Measurements from ENCODE around the gene VSTM2B. TPM values are rescaled to one million over a fixed set of nuclear protein-coding genes. Genes with fewer than 3 reads are reported as not detected.

Gene VSTM2B
- total RNA-seq, 1 donor from 2014 or later, result not detected

DNA sequence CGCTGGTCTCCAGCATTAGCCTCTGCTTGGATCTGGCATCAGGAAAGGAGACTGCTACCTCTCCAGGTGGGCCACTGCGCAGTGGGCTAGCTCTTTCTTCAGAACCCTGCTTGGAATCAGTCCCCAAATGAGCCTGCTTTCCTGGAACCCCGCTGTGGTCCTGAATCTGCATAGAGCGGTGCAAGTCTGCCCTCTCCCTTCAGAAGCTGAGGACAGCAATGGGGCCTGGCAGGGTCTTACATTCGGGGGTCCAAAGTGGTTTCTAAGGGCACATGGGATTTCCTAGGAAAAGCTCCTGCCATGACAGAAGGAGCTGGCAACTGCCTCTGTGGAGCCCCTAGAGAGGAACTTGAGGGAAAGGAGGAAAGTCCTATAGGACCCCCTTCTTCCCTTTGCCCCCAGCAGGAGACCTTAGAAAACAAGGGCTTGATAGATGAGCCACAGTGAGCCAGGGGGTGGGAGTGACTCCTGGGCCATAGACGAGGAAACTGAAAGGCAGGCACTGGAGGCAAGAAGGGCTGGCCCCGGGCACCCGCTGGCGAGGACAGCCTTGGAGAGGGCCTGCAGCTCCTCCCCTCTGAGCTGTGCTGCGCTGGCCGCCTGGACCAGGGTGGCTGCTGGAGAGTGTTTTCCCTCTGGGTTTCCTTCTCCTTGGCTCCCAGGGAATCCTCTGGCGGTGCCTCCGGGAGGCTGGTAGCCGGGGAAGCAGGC, 1.4 kb upstream of the VSTM2B start:
- no peak for DNase-seq (ENCODE audit: low read depth)
- H3K4me3 ChIP-seq (ENCODE audit: low read depth, low read length), result no peak overlapping the region
- TF ChIP-seq, protein P1, sequence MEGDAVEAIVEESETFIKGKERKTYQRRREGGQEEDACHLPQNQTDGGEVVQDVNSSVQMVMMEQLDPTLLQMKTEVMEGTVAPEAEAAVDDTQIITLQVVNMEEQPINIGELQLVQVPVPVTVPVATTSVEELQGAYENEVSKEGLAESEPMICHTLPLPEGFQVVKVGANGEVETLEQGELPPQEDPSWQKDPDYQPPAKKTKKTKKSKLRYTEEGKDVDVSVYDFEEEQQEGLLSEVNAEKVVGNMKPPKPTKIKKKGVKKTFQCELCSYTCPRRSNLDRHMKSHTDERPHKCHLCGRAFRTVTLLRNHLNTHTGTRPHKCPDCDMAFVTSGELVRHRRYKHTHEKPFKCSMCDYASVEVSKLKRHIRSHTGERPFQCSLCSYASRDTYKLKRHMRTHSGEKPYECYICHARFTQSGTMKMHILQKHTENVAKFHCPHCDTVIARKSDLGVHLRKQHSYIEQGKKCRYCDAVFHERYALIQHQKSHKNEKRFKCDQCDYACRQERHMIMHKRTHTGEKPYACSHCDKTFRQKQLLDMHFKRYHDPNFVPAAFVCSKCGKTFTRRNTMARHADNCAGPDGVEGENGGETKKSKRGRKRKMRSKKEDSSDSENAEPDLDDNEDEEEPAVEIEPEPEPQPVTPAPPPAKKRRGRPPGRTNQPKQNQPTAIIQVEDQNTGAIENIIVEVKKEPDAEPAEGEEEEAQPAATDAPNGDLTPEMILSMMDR (conservative IDR thresholded peaks at IDR 0.05; ENCODE audit: low read depth, low read length), result no peak

DNA sequence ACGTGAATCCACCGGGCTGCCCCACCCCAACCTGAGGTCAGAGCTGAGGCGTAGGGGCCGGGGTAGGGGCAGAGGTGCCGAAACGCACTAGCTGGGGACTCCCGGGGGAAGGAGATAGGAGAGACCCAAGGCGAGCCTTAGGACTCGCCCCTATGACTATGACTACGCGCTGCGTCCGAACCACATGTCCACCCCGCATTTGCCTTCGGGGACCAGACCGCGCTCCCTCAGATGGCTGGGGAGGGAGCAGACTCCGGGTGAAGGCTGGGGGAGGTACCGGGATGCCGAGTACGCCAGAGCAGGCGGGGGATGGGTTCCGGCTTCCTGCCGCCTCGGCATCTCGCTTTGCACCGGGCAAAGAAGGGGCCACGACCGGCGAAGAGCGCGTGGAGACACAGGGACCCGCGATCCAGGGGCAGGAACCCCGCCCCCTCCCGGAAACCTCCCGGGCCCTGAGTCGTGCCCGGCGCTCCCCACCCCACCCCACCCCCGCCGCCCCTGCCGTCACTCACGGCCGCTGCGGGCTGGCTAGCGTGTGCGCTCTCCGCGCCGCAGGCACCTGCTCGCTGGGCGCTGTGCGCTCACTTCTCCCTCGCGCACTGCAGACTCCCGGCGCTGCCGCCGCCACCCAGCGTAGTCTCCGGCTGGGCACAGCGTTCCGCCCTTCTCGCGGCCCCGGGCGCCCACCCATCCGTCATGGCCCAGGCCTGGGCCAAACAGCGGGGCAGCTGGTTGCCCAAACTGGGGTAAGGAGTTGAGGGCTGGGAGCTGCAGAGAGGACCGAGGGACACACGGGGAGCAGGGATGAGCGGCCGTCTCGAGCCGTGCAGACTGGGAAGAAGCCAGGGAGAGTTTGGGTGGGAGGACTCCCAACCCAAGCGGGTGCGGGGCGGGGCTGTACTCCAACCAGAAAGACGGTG, 622 bp upstream of the VSTM2B start:
- TF ChIP-seq, protein P1 (conservative IDR thresholded peaks at IDR 0.05; ENCODE audit: low read depth, low read length), result no peak
- H3K4me3 ChIP-seq (ENCODE audit: low read depth, low read length), result no peak overlapping the region
- no peak for DNase-seq (ENCODE audit: low read depth)

DNA sequence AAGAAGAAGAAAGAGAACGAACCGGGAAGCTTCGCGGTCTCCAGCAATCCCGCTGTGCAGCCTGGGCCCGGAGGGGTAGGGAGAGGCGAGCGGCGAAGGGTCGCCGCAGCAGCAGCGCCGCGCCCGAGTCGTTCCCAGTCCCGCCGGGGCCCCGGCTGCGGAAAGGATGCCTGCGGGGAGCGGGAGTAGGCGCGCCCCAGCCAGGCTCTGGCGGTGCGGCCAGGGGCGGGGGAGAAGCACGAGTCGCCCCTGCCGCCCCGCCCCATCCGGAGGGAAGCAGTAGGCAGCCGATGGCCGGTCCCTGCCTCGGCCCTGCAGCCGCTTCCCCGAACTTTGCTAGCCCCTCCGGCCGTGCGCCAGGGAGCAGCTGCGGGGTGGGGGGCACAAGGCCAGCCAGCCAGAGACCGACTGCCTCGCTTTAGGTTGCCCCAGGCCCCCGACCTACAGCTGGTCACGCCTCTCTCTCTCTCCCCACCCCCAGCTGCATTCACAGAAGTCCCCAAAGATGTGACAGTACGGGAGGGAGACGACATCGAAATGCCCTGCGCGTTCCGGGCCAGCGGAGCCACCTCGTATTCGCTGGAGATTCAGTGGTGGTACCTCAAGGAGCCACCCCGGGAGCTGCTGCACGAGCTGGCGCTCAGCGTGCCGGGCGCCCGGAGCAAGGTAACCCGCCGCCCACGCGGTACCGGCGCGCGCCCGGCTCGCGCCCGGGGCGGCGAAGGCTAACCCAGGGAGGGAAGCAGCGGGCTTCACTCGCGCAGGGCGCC, 1.1 kb downstream of the VSTM2B start:
- H3K4me3 ChIP-seq (ENCODE audit: low read depth, low read length), result no peak overlapping the region
- TF ChIP-seq, protein P1 (conservative IDR thresholded peaks at IDR 0.05; ENCODE audit: low read depth, low read length), result no peak
- no peak for DNase-seq (ENCODE audit: low read depth)

DNA sequence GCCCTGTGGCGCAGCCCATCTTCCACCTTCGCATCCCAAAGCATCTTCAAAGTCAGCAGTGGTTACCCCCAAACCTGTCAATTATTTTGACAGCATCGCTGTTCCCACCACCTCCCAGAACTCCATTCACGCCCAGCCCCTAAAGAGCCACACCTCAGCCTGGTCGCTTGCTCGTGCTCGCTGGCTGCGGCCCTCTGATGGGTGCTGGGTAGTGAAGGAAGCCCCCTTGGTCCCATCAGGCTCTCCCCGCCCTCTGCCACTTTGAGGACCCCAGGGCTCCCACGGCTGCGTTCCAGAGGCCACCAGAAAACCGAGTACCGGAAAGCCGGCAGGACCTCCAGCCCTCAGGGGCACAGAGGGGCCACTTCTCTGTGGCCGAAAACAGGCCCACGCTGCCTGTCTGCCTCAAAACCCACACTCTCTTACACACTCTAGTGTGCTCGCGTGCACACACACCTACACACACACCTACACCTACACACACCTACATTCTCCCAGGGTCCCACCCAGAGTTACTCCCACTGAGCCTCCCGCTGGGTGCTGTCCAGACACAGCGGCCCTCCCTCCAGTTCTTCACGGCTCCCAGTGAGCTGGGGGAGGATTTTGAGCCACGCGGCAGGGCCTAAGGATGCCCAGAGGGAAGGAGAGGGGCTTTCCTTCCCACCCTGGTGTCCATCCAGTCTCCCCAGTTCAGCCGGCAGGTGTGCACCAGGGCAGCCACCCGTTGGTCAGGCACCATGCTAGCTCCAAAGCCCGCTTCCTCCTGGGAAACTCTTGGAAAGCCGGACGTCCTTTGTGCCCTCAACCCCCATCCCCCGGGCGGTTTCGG, 1.9 kb downstream of the VSTM2B start:
- no peak overlapping the region for H3K4me3 ChIP-seq (ENCODE audit: low read depth, low read length)
- TF ChIP-seq, protein P1 (conservative IDR thresholded peaks at IDR 0.05; ENCODE audit: low read depth, low read length), result no peak
- no peak for DNase-seq (ENCODE audit: low read depth)

DNA sequence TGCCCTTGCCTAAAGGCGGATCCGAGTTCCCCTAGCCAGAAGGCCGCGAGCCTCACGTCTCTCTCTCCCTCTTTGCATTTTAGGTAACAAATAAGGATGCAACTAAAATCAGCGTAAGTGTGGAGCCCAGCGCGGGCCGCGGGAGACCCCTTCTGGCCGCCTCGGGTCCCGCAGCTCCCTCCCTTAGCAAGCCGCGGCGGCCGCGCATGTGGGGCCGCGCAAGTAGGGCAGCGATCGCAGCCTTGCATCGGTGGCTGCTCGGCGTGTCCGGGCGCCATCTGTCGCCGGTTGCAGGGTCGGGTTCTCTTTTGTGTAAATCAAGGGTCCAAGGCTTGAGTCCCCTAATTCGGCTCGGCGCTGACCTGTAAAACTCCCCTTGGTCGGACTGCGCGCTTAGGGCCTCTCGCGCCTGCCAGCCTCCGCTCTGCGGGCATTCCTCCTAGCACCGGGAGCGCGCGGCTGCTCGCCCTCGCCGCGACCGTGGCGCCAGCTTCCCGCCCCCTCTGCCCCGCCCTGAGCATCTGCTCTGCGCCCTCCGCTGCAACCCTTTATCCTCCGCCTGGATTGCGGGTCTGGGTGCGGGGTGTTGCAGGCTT, 2.7 kb downstream of the VSTM2B start:
- no peak overlapping the region for H3K4me3 ChIP-seq (ENCODE audit: low read depth, low read length)
- no peak for DNase-seq (ENCODE audit: low read depth)

More for the DNA sequence above, 2.7 kb downstream of the VSTM2B start:
- TF ChIP-seq, protein P1 (conservative IDR thresholded peaks at IDR 0.05; ENCODE audit: low read depth, low read length), result peak; percentile 64
